Immature natural killer cell (primary cell): Measurements from ENCODE around the gene TPM1. TPM values are rescaled to one million over a fixed set of nuclear protein-coding genes. Genes with fewer than 3 reads are reported as not detected.

ENCODE experiments used
- DNase-seq, 3 donors: peaks; one replicate each; pipeline ENCODE4 v3.0.0; 2022; ENCODE audit warnings: mixed read lengths in 1 of 3
- H3K27ac Mint-ChIP-seq, 6 donors: one replicate each; pipeline ENCODE4 v1.8.0; 2020; ENCODE audit warnings: mixed read lengths in 6 of 6, mild to moderate bottlenecking in 5 of 6, inconsistent platforms in 4 of 6, moderate library complexity in 3 of 6
- H3K27me3 Mint-ChIP-seq, 3 donors: one replicate each; pipeline ENCODE4 v1.8.0; 2020 to 2021; ENCODE audit warnings: low read depth in 3 of 3, mild to moderate bottlenecking in 3 of 3, mixed read lengths in 3 of 3, moderate library complexity in 3 of 3, inconsistent platforms in 1 of 3
- H3K36me3 Mint-ChIP-seq, 3 donors: one replicate each; pipeline ENCODE4 v1.8.0; 2020; ENCODE audit warnings: mixed read lengths in 3 of 3, inconsistent platforms in 2 of 3, mild to moderate bottlenecking in 2 of 3
- H3K4me1 Mint-ChIP-seq, 2 donors: one replicate each; pipeline ENCODE4 v1.8.0; 2020; ENCODE audit warnings: inconsistent platforms in 2 of 2, mild to moderate bottlenecking in 2 of 2, mixed read lengths in 2 of 2, moderate library complexity in 1 of 2
- H3K4me3 Mint-ChIP-seq, 5 donors: one replicate each; pipeline ENCODE4 v1.8.0; 2020; ENCODE audit warnings: mild to moderate bottlenecking in 5 of 5, mixed read lengths in 5 of 5, inconsistent platforms in 3 of 5, moderate library complexity in 3 of 5
- H3K9me3 Mint-ChIP-seq, 6 donors: one replicate each; pipeline ENCODE4 v1.8.0; 2020; ENCODE audit warnings: mild to moderate bottlenecking in 6 of 6, mixed read lengths in 6 of 6, inconsistent platforms in 4 of 6, moderate library complexity in 3 of 6
- polyA plus RNA-seq, 3 donors: library from polyadenylated mRNA; unstranded; fragments of 300-500 nt; fragmentation: Illumina TruSeq; gene quantifications; one replicate each; pipeline ENCODE4 v1.2.3, GENCODE V29; 2021

The TPM1 gene
- polyA plus RNA-seq, 3 donors from 2014 or later, result 9.1 to 11.9 (median 9.2) TPM

DNA sequence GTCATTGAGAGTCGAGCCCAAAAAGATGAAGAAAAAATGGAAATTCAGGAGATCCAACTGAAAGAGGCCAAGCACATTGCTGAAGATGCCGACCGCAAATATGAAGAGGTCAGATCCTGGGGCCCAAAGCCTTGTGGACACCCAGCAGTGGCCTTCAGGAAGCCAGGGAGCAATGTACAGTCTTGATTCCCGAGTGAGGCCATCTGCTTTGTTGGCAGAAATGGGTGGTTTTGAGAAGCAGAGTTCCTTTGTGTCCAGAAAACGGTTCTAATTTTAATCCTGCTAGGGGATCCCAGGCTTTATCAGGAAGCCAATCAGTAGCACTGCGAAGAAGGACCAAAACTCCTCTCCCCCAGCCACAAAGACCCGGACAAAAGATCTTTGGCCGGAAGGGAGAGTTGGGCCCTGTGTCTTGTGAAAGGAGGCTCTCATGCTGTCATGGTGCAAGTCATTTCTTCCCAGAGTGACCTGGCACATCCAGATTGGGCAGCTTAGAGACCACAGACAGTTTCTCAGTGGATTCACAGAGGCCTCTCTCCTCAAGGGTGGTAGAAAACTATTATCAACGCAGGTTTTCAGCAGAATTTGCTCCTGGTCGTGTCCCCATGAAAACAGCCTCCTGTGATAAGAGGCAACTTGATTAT, 17.1 kb downstream of the TPM1 start:
- H3K27me3 Mint-ChIP-seq, result peaks cover 0 to 2% (median 1%) of the 10 kb centered on the region in 3 donors
- DNase-seq, result no peak
- H3K4me3 Mint-ChIP-seq, result no peak overlapping the region

DNA sequence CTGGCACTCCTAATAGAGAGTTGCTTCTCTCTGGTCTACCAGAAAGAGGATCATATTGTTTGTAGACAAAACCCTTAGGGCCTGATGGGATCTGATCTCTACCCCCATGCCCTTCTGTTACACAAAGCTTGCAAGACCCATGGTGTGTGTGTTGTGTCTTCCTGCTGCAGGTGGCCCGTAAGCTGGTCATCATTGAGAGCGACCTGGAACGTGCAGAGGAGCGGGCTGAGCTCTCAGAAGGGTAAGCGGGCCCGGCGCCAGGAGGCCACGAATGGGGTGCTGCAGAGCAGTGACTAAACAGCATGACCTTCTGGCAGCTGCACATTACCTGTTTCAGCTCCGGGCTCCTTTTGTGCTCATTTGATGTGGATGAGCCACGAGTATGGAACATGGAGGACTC, 18.2 kb downstream of the TPM1 start:
- peaks cover 0 to 2% (median 1%) of the 10 kb centered on the region in 3 donors for H3K27me3 Mint-ChIP-seq
- H3K27ac Mint-ChIP-seq, result no peak overlapping the region
- H3K9me3 Mint-ChIP-seq, result no peaks in the 10 kb centered on the region
- peaks cover 49 to 51% (median 51%) of the 10 kb centered on the region in 3 donors for H3K36me3 Mint-ChIP-seq
- H3K4me3 Mint-ChIP-seq, result no peak overlapping the region
- H3K4me1 Mint-ChIP-seq, result peaks cover 0 to 3% of the 10 kb centered on the region in 2 donors
- DNase-seq, result no peak

More for the DNA sequence above, 17.1 kb downstream of the TPM1 start:
- H3K9me3 Mint-ChIP-seq, result no peaks in the 10 kb centered on the region
- peaks cover 46 to 49% (median 48%) of the 10 kb centered on the region in 3 donors for H3K36me3 Mint-ChIP-seq
- H3K4me1 Mint-ChIP-seq, result peaks cover 0 to 3% of the 10 kb centered on the region in 2 donors
- H3K27ac Mint-ChIP-seq, result no peak overlapping the region

DNA sequence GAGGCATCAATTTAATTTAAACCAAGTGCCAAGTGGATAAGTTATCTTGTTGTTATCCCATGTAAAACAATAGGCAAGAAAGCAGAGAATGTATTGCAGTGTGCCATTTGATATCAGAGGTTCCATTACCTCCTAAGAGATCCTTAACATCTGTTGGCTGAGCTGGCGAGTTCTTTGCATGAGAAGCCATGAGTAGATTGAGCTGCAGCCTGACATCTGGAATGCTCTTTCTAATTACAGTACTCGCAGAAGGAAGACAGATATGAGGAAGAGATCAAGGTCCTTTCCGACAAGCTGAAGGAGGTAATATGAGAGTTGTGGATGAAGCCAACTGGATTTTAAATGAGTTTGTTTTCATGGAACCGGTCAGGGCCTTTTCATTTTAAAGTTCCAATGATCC, 19.4 kb downstream of the TPM1 start:
- no peaks in the 10 kb centered on the region for H3K9me3 Mint-ChIP-seq
- H3K4me1 Mint-ChIP-seq, result no peaks in the 10 kb centered on the region
- peaks cover 0 to 2% (median 1%) of the 10 kb centered on the region in 3 donors for H3K27me3 Mint-ChIP-seq
- no peak overlapping the region for H3K27ac Mint-ChIP-seq
- H3K36me3 Mint-ChIP-seq, result peaks cover 51 to 58% (median 54%) of the 10 kb centered on the region in 3 donors
- H3K4me3 Mint-ChIP-seq, result no peak overlapping the region
- DNase-seq, result no peak

DNA sequence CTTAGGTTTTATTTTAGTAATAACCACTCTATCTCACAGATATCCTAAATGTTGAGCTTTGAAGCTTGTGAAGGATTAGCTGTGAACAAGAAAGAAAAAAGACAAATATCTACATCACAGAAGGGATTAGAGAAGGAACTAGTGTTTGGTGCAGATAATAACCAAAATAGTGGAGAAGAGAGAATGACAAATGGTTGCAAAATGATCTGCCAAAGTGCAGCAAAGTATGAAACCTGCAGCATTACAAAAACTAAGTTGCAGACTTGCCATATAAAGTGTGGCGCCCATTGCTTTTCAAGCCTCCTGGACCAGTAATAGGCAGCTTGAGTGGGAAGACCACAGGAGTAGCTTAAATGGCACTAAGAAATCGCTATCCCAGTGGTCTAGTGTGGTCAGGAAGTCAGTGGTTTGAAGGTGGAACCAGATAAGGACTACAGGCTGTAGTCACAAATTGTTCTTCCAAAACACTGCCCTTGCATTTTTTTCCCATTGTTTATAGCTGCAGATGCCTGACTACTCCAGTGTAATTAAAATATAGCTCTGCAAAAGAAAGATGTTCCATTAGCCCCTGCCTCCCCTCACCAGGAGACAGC, 20.7 kb downstream of the TPM1 start:
- DNase-seq, result no peak
- no peak overlapping the region for H3K4me3 Mint-ChIP-seq
- H3K27ac Mint-ChIP-seq, result peak overlapping the region in 1 of 6 donors; percentile 73
- H3K36me3 Mint-ChIP-seq, result peaks cover 46 to 57% (median 49%) of the 10 kb centered on the region in 3 donors
- peaks cover 0 to 1% (median 0%) of the 10 kb centered on the region in 3 donors for H3K27me3 Mint-ChIP-seq
- no peaks in the 10 kb centered on the region for H3K9me3 Mint-ChIP-seq
- no peaks in the 10 kb centered on the region for H3K4me1 Mint-ChIP-seq

DNA sequence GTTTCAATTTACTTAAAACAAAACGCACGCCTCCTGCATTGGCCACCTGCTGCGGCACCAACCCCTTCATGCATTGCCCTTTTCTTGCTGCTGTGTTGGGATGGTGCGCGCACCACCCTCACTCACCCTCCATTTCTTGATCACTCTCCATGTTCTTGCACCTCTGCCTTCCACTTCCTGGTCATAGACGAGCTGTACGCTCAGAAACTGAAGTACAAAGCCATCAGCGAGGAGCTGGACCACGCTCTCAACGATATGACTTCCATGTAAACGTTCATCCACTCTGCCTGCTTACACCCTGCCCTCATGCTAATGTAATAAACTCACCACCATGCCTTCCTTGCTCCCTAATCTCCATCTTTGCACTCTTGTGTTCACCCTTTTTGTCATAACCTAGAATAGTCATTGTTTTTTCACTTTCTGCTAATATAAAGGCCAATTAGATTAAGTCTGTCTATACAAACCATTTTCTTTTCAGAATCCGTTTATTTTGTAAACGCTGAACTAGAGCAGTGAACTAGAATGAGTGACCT, 21.4 kb downstream of the TPM1 start:
- no peak for DNase-seq
- Mint-ChIP-seq H3K4me3 (no peak overlapping the region), H3K4me1 (no peaks in the 10 kb centered on the region), H3K36me3 (peaks cover 49 to 54% (median 50%) of the 10 kb centered on the region in 3 donors), H3K27me3 (peaks cover 0 to 3% (median 0%) of the 10 kb centered on the region in 3 donors), H3K27ac (peak overlapping the region in 1 of 6 donors; percentile 35), H3K9me3 (no peaks in the 10 kb centered on the region)

DNA sequence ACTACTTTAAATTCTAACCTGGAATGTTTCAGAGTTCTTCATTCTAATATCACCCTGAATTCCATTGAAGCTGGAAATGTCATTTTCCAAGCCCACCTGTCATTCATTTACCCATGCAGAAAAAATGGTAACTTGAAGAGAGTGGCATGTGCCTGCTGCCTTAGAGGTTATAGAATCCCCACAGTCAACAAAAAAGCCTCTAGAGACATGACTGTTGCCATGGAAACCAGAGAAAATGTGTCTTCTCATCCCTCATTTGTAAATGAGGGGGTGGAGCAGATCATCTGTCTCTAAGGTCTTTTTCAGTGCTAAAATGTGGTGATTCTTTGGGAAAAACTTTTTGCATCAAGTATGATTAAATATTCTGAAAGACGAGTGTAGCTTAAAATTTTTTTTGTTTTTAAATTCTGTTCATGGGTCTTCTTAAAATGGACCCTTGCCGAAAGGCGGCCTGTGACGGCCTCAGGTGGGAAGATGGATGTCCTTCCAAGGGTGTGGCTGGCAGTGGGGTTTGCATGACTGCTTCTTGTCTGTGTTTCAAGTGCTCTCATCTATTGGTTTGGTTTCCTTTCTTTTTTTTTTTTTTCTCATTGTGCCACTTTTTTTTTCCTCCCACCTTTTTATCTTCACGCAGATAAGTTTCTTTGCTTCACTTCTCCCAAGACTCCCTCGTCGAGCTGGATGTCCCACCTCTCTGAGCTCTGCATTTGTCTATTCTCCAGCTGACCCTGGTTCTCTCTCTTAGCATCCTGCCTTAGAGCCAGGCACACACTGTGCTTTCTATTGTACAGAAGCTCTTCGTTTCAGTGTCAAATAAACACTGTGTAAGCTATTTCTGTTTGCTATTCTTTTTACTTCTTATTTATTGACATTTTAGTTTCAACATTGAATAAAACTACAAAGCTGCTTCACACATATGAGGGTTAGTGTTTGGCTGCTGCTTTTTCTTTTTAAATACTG, 23.0 kb downstream of the TPM1 start:
- Mint-ChIP-seq H3K4me3 (no peak overlapping the region), H3K9me3 (no peaks in the 10 kb centered on the region)

DNA sequence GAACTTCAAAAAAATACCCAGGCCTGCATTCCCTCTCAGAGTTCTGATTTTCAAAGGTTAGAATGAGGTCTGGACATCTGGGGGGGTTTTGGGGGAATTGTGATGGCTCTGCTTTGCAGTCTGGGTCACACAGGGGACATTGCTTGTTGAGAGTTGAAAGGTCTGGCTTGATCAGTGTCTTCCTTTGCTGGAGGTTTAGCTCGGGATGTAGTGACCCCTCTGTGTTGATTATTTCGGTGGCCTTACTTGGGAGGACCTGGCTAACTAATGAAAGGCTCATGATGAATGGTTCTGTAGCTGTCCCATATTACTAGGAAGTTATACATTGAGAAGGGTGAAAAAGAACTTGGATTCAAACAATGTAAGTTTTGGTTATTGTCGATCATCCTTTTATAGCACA, 23.7 kb downstream of the TPM1 start:
- Mint-ChIP-seq H3K9me3 (no peaks in the 10 kb centered on the region), H3K4me3 (no peak overlapping the region), H3K4me1 (no peaks in the 10 kb centered on the region), H3K36me3 (peaks cover 44 to 49% (median 45%) of the 10 kb centered on the region in 3 donors), H3K27me3 (peaks cover 0 to 3% (median 3%) of the 10 kb centered on the region in 3 donors), H3K27ac (no peak overlapping the region)
- DNase-seq, result no peak

More for the DNA sequence above, 23.0 kb downstream of the TPM1 start:
- Mint-ChIP-seq H3K36me3 (peaks cover 44 to 47% (median 44%) of the 10 kb centered on the region in 3 donors), H3K27ac (peak overlapping the region in 2 of 6 donors; percentile 37 to 43), H3K4me1 (no peaks in the 10 kb centered on the region), H3K27me3 (peaks cover 0 to 3% (median 3%) of the 10 kb centered on the region in 3 donors)
- no peak for DNase-seq

DNA sequence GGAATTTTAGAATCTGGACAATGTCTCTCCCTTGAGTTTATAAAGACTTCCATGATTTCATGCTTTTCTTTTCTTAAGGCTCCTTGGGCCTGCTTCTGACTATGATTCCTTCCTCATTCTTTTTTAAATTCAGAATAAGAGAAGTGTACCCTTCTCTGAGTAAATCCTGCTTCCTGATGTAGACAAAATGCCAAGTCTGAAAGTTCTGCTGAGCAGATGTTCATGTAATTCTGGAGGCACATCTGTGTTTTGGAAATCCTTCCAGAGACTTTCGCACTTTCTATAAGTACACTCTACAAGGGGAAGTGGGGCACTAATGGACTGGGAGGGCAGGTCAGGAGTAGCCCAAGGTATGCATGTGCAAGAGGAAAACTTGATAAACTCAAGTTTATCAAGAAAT, 24.8 kb downstream of the TPM1 start:
- DNase-seq, result no peak
- peaks cover 0 to 3% (median 3%) of the 10 kb centered on the region in 3 donors for H3K27me3 Mint-ChIP-seq
- no peaks in the 10 kb centered on the region for H3K9me3 Mint-ChIP-seq
- H3K4me1 Mint-ChIP-seq, result no peaks in the 10 kb centered on the region
- H3K27ac Mint-ChIP-seq, result no peak overlapping the region
- H3K36me3 Mint-ChIP-seq, result peaks cover 37 to 40% (median 40%) of the 10 kb centered on the region in 3 donors
- H3K4me3 Mint-ChIP-seq, result no peak overlapping the region

DNA sequence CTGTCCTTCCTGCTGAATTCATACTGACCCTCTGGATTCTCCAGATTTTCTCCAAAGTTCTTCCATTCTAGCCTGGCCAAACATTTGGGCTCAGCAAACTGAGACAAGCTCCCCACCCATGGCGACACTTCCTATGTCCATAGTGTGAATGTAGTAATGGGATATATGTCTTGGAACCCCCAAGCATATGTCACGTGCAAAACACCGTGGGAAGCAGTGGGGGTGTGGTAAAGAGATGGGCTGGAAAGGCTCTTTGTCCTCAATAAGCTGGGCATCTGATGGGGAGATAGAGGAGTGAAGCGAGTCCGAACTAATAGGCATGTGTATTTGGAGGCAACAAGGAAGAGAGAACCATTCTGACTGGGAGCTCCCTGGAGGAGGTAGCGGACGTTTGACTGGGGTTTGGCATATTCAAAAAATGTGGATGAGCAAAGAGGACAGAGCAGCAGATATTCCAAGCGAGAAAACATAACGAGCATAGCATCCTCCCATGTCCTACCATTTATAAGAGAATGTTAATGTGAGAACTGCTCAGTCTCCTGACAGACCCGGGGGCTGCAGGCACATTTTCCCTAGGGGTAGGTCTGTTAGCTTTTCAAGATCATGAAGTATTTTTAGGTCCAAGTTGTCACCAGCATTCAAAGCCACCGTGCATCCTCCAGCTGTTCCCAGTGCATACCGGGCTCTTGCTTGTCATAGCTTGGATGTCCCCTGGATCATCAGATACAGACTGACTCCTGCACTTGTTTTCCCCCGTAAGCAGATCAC, 25.6 kb downstream of the TPM1 start:
- no peak overlapping the region for H3K27ac Mint-ChIP-seq
- no peak overlapping the region for H3K4me3 Mint-ChIP-seq
- no peak for DNase-seq
- peaks cover 29 to 35% (median 32%) of the 10 kb centered on the region in 3 donors for H3K36me3 Mint-ChIP-seq
- no peaks in the 10 kb centered on the region for H3K9me3 Mint-ChIP-seq
- no peaks in the 10 kb centered on the region for H3K4me1 Mint-ChIP-seq
- peaks cover 0 to 3% (median 1%) of the 10 kb centered on the region in 3 donors for H3K27me3 Mint-ChIP-seq

DNA sequence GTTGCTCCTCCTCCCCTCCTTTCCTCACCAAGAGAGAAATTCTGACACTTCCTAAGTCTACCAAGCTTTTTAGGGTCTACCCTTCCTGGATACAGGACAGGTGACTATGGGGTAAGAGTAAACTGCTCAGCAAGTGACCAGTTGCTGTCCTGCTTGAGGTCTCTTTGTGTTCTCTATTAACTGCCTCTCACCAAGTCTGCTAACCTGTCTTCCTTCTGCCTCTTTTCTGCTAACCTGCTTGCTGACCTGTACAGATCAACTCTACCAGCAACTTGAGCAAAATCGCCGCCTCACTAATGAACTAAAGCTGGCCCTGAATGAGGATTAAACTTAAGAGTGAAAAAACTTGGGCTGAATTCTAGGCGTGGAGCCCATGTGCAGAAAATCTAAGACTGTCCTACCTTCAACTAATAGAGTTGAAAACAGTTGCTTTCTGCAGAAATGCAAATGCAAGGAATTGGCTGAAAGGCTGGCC, 27.1 kb downstream of the TPM1 start:
- H3K9me3 Mint-ChIP-seq, result no peaks in the 10 kb centered on the region
- DNase-seq, result no peak
- H3K4me3 Mint-ChIP-seq, result no peak overlapping the region
- H3K36me3 Mint-ChIP-seq, result peaks cover 26 to 30% (median 28%) of the 10 kb centered on the region in 3 donors
- H3K27me3 Mint-ChIP-seq, result peaks cover 0 to 3% (median 1%) of the 10 kb centered on the region in 3 donors
- no peak overlapping the region for H3K27ac Mint-ChIP-seq
- no peaks in the 10 kb centered on the region for H3K4me1 Mint-ChIP-seq

DNA sequence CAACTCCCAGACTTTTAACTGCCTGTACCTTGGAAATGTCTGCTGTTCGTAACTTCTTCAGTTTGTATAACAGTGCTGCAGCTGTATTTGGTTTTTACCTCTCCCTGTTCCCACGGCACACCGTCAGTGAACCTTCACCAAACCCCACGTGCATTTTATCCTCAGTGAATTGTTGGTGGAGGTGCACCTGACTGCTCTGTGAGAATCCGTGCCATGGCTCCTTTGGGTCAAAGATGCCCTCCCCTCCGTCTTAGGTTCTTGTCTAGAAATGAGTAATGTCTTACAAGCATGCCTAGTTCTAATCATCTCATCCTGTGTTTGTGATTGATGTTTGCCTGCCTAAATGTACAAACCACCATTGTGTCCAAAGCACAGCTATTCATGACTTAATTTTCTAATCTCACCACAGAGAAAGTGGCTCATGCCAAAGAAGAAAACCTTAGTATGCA, 28.2 kb downstream of the TPM1 start:
- Mint-ChIP-seq H3K4me3 (no peak overlapping the region), H3K27me3 (peaks cover 0 to 3% (median 1%) of the 10 kb centered on the region in 3 donors), H3K36me3 (peaks cover 24 to 28% (median 26%) of the 10 kb centered on the region in 3 donors), H3K4me1 (peaks cover 0 to 2% of the 10 kb centered on the region in 2 donors), H3K9me3 (no peaks in the 10 kb centered on the region), H3K27ac (no peak overlapping the region)
- no peak for DNase-seq

DNA sequence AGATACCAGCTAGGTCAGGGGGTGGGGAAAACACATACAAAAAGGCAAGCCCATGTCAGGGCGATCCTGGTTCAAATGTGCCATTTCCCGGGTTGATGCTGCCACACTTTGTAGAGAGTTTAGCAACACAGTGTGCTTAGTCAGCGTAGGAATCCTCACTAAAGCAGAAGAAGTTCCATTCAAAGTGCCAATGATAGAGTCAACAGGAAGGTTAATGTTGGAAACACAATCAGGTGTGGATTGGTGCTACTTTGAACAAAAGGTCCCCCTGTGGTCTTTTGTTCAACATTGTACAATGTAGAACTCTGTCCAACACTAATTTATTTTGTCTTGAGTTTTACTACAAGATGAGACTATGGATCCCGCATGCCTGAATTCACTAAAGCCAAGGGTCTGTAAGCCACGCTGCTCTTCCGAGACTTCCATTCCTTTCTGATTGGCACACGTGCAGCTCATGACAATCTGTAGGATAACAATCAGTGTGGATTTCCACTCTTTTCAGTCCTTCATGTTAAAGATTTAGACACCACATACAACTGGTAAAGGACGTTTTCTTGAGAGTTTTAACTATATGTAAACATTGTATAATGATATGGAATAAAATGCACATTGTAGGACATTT, 28.9 kb downstream of the TPM1 start:
- no peak for DNase-seq
- peaks cover 5 to 9% of the 10 kb centered on the region in 2 donors for H3K4me1 Mint-ChIP-seq
- H3K27me3 Mint-ChIP-seq, result peaks cover 0 to 3% (median 1%) of the 10 kb centered on the region in 3 donors
- H3K27ac Mint-ChIP-seq, result no peak overlapping the region
- H3K4me3 Mint-ChIP-seq, result no peak overlapping the region
- H3K36me3 Mint-ChIP-seq, result peaks cover 21 to 23% (median 23%) of the 10 kb centered on the region in 3 donors
- H3K9me3 Mint-ChIP-seq, result no peaks in the 10 kb centered on the region
